Activated CD4-positive, alpha-beta memory T cell treated with anti-CD3 and anti-CD28 coated beads, Interleukin-2, amount 10 ng/mL, durations not matched to agents 7 days and 5 days (primary cell): Measurements from ENCODE around the gene MMRN1. TPM values are rescaled to one million over a fixed set of nuclear protein-coding genes. Genes with fewer than 3 reads are reported as not detected.

Experiments used
- CTCF ChIA-PET: fragments of 350-600 bp; sonication (Branson Sonifier 250); formaldehyde crosslinking; loops from one replicate; lab custom pipeline; 2021; ENCODE audit warnings: antibody characterized with exemption, inconsistent platforms; lab: Charles Lee
- POLR2A ChIA-PET: fragments of 350-600 bp; sonication (Branson Sonifier 250); formaldehyde crosslinking; loops from one replicate; lab custom pipeline; 2021; ENCODE audit warnings: antibody characterized with exemption; lab: Charles Lee
- DNase-seq: peaks from one replicate; pipeline ENCODE4 v3.0.0-alpha.2; 2020
- H3K27ac Mint-ChIP-seq: one replicate; pipeline ENCODE4 v1.8.0; 2021; ENCODE audit warnings: mild to moderate bottlenecking, mixed read lengths
- H3K27me3 Mint-ChIP-seq: one replicate; pipeline ENCODE4 v1.8.0; 2021; ENCODE audit warnings: mixed read lengths
- H3K36me3 Mint-ChIP-seq: one replicate; pipeline ENCODE4 v1.8.0; 2021; ENCODE audit warnings: low read depth, mixed read lengths
- H3K4me1 Mint-ChIP-seq: one replicate; pipeline ENCODE4 v1.8.0; 2021; ENCODE audit warnings: mixed read lengths
- H3K4me3 Mint-ChIP-seq: one replicate; pipeline ENCODE4 v1.8.0; 2021; ENCODE audit warnings: mild to moderate bottlenecking, mixed read lengths
- H3K9me3 Mint-ChIP-seq: one replicate; pipeline ENCODE4 v1.8.0; 2021; ENCODE audit warnings: mixed read lengths
- total RNA-seq, 2 experiments: library from RNA; stranded (reverse); gene quantifications; one replicate each; pipeline ENCODE4 v1.2.3, GENCODE V29; 2021

The MMRN1 gene
- total RNA-seq, 2 experiments from 2014 or later = 0.90 to 1.2 TPM

DNA sequence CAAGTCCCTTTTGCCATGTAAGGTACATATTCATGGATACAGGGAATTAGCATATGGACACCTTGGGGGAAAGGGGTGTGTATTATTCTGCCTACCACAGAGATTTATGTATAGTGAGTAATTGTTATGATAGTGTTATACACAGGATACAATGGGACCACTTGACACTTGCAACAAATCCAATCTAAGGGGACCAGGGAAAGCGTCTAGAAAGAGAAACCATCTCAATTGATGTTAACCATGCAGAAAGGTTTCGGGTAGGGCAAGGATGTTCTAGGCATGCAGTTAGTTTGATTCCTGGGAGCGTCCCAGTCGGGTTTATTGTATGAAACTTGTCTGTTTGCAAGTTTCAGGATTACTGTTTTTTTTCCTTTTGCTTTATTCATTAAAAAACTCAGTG is 34.2 kb downstream of the MMRN1 start:
- ChIA-PET POLR2A (no interaction called here), CTCF (no interaction called here)
- peaks cover 3% of the 10 kb centered on the region for H3K9me3 Mint-ChIP-seq
- no peaks in the 10 kb centered on the region for H3K27me3 Mint-ChIP-seq
- peaks cover 19% of the 10 kb centered on the region for H3K4me1 Mint-ChIP-seq
- H3K27ac Mint-ChIP-seq = peak overlapping the region; percentile 50
- H3K4me3 Mint-ChIP-seq = peak overlapping the region; percentile 24
- no peak for DNase-seq
- no peaks in the 10 kb centered on the region for H3K36me3 Mint-ChIP-seq

DNA sequence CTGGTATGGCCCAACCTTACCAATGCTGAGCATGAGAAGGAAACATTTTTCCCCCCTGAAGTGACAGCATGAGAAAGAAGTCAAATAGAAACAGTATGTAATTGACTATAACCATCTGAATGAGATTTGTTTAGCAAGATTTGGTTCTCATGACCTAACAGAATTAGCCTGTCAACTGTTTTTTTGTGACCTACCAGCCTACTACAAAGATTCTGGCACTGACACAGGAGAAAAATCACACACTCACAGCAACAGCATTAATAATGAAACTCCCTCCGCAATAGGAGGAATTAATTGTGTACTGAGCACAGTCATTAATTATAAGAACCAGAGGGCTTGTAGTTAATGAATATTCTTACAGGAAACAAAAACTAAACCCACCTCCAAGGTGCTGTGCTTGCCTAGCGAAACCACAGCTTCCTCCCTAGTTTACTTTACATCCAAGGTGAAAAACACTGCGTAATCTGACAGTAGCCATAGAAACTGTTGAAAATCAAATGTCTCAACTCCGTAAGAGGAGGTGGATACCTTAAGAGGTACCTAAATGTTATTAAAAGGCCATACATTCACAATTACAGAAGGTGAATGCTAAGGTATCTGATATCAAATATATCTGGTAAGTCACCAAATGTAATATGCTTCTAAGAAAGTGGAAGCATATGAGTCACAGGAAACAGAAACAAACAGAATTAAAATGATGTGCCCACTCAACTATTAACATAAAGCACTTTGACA is 34.9 kb downstream of the MMRN1 start:
- Mint-ChIP-seq H3K4me3 (peak overlapping the region; percentile 55), H3K27ac (peak overlapping the region; percentile 67), H3K27me3 (no peaks in the 10 kb centered on the region), H3K9me3 (peaks cover 3% of the 10 kb centered on the region), H3K4me1 (peaks cover 19% of the 10 kb centered on the region), H3K36me3 (no peaks in the 10 kb centered on the region)
- POLR2A ChIA-PET = no interaction called here
- peak; percentile 29 for DNase-seq
- CTCF ChIA-PET = no interaction called here

DNA sequence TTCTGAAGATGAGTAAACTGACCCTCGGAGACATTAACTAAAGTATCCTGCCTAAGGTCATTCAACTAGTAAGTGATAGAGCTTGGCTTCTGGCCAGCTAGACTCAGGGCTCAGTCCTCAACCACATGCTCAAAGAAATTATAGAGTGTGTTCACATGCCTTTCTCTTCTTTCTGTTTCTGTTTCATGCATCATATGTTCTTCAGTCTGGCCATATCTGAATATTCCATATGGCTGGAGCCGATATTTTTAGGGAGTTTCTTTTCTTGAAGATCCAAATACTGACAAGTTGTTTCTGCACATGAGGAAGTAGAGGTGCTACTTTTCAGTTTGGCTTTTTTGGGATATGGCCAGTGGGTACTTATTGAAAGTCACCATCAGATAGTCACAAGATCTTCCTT is 44.9 kb downstream of the MMRN1 start:
- no peak for DNase-seq
- Mint-ChIP-seq H3K4me1 (no peaks in the 10 kb centered on the region), H3K9me3 (no peaks in the 10 kb centered on the region), H3K27me3 (peaks cover 2% of the 10 kb centered on the region), H3K36me3 (no peaks in the 10 kb centered on the region), H3K4me3 (no peak overlapping the region), H3K27ac (no peak overlapping the region)
- POLR2A ChIA-PET = no interaction called here
- CTCF ChIA-PET = no interaction called here

DNA sequence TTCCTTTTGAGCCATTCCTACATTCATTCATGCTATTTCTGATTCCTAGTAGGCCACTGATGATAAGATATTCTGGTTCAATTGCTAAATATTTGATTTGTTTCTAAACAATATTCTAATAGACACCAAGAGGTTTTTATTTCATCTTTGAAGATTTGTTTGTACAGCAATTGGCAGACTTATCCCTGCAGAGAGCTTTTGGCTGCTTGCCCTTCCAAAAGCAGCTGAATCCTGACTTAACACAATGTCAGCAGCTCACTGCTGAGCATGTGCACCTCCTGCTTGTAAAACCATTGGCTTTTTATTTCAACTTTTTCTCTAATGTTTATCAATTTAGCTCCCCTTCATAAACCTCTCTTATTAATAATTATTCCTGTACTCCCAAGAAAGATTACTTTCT is 45.3 kb downstream of the MMRN1 start:
- ChIA-PET CTCF (interaction anchor here (1.1 kb wide), 1 partner anchor 16 kb away, joined by 4 read pairs; no protein-coding TSS in a partner anchor), POLR2A (no interaction called here)
- Mint-ChIP-seq H3K27ac (no peak overlapping the region), H3K27me3 (peaks cover 2% of the 10 kb centered on the region), H3K4me3 (no peak overlapping the region), H3K9me3 (no peaks in the 10 kb centered on the region), H3K4me1 (no peaks in the 10 kb centered on the region), H3K36me3 (no peaks in the 10 kb centered on the region)
- no peak for DNase-seq

DNA sequence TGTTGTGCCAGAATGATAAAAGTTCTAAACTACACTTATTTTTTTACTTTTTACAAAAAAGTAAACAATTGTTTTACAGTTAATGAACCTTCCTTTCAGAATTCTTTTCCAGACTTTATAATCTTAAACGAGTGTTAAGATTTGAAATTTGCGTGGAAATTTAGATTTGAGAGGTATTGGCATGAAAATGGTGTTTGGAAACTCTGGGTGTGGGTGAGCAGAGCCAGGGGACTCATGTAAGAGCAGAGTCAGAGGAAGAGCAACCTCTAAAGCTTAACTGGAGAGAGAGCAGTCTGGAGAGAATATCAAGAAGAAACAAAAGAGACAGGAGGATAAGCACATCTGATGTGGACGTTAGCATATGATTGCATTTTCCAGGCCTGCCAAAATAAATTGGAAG is 48.2 kb downstream of the MMRN1 start:
- Mint-ChIP-seq H3K9me3 (no peaks in the 10 kb centered on the region), H3K4me3 (no peak overlapping the region), H3K4me1 (no peaks in the 10 kb centered on the region), H3K27me3 (peaks cover 2% of the 10 kb centered on the region), H3K36me3 (no peaks in the 10 kb centered on the region), H3K27ac (no peak overlapping the region)
- DNase-seq = no peak
- ChIA-PET CTCF (no interaction called here), POLR2A (no interaction called here)

DNA sequence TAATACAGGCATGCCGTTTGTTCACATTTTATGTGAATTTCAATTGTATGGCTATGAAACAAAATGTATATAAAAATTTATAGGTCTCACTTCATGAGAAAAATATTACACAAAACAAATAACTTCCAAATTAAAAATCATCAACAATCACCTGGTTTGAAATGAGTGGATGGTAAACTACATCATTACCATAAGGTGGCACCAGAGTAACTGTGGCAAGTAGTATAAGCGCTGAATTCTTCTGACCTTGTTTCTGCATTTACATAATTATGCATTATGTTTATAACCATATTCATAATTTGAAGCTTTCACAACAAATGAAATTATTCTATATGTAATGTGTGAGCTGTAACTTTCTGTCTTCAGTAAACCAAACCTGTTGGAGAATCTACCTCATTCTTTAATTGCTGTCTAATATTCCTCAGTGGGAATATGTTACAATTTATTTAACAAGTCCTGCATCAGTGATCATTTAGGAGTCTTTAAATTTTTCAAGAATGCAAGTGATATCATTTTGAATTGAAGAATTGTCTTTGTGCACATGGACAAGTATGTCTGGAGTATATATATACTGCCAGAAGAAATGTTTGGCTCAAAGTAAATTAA is 55.2 kb downstream of the MMRN1 start:
- Mint-ChIP-seq H3K27ac (no peak overlapping the region), H3K36me3 (no peaks in the 10 kb centered on the region), H3K27me3 (no peaks in the 10 kb centered on the region), H3K9me3 (no peaks in the 10 kb centered on the region), H3K4me3 (no peak overlapping the region), H3K4me1 (no peaks in the 10 kb centered on the region)
- ChIA-PET POLR2A (no interaction called here), CTCF (no interaction called here)
- DNase-seq = no peak

DNA sequence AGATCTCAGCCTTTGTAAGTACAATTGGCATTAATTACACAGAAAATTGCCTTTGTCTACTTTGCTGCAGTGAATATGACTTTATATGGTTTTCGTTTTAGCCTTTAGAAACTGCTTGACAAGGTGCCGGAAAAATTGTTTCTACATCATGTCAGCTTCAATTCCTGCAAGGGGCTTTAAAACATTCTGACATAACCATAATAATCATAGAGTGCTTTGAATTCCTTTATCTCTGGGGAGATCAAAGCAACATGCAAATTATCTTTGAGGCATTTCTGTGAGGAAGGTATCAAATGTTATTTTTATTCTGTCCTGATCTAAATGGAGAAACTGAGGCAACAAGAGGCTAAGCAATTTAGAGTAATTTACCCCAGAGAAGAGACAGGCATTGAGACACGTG is 57.8 kb downstream of the MMRN1 start:
- H3K4me3 Mint-ChIP-seq = no peak overlapping the region
- ChIA-PET CTCF (no interaction called here), POLR2A (no interaction called here)
- DNase-seq = no peak
- no peak overlapping the region for H3K27ac Mint-ChIP-seq
- no peaks in the 10 kb centered on the region for H3K9me3 Mint-ChIP-seq
- H3K36me3 Mint-ChIP-seq = no peaks in the 10 kb centered on the region
- H3K4me1 Mint-ChIP-seq = no peaks in the 10 kb centered on the region
- H3K27me3 Mint-ChIP-seq = no peaks in the 10 kb centered on the region

DNA sequence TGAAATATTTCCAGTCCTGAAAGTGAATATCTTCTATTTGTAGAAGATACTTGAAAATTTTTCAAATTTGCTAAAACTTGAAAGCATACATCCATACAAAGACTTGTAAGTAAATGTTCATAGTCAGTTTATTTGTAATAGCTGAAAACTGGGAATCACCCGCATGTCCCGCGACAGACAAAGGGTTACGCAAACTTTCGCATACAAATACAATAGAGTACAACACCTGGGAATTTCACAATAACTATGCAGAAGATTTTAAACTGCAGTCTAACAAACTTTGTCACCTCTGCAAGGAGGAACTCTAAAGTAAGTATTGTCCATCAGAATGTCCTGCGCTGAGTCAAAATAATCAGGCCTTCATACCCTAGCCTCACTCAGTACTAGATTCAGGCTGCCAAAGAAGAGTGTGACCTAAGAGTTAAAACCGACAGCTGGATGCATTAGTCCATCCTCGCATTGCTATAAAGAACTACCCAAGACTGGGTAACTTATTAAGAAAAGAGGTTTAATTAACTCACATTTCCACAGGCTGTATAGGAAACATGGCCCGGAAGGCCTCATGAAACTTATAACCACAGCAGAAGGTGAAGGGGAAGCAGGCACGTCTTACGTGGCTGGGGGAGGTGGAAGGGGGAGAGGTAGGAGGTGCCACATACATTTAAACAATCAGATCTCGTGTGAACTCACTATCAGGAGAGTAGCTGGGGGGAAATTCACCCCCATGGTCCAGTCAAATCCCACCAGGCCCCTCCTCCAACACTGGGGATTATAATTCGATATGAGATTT is 60.4 kb downstream of the MMRN1 start:
- no peak for DNase-seq
- no peaks in the 10 kb centered on the region for H3K27me3 Mint-ChIP-seq
- H3K4me3 Mint-ChIP-seq = no peak overlapping the region
- no peak overlapping the region for H3K27ac Mint-ChIP-seq
- ChIA-PET POLR2A (no interaction called here), CTCF (no interaction called here)
- no peaks in the 10 kb centered on the region for H3K36me3 Mint-ChIP-seq
- H3K4me1 Mint-ChIP-seq = no peaks in the 10 kb centered on the region
- H3K9me3 Mint-ChIP-seq = no peaks in the 10 kb centered on the region

DNA sequence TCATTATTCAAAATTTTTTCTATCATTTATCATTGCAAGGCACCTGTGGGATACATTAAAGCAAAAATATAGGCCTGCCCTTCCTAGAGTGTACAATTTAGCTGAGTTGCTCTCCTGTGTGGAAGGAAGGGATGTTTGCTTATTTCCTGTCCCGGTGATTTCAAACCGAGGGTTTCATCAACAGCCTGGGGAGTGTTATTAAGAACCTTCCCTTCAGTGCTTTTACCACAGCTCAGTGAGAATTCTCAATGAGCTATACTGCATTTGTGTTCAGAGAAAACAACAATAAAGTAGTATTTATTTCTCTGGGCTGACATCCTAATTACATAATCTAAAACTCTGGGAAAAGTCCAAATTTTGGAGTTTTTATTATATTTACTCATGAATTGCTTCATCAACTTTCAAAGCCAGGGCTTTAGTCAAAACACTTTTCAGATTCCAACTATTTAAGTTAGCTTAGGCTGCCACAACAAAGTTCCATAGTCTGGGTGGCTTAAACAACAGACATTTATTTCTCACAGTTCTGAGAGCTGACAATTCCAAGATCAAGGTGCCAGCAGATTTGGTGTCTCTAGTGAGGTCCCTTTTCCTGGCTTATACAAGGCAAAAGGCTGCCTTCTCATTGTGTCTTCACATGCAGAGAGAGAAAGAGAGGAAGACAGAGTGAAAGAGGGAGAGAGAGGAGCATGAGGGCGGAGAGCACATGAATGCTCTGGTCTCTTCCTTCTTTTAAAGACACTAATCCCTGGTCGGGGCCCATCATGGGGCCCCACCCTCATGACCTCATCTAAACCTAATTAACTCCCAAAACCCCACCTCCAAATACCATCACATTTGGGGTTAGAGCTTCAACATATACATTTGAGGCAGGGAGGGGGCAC is 62.6 kb downstream of the MMRN1 start:
- ChIA-PET CTCF (no interaction called here), POLR2A (no interaction called here)
- no peaks in the 10 kb centered on the region for H3K27me3 Mint-ChIP-seq
- H3K4me1 Mint-ChIP-seq = no peaks in the 10 kb centered on the region
- DNase-seq = no peak
- no peaks in the 10 kb centered on the region for H3K36me3 Mint-ChIP-seq
- H3K4me3 Mint-ChIP-seq = no peak overlapping the region
- H3K27ac Mint-ChIP-seq = no peak overlapping the region
- H3K9me3 Mint-ChIP-seq = no peaks in the 10 kb centered on the region

DNA sequence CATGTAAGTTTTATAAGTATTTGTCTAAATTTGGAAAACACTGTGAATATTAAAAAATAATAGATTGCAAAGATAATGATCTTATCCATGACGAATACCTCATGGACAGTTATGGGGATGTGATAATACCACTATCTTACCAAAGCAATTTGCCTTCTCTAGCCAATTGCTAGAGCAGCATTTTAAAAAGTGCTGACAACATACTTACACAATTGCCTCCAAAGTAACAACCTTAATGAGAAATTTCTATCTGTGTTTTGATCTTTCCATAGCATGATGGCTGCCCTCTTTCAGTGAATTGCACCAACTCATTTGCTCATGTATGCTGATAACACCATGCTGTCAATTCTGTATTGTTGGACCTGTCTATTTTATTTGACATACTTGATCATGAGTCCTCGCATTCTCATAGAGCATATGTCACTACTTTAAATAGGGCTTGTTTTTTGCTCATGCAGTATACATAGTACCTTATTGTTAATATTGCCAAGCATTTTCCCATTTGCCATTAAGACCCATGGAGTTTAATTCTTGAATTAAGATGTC is 87.2 kb downstream of the MMRN1 start:
- POLR2A ChIA-PET = no interaction called here
- Mint-ChIP-seq H3K27ac (no peak overlapping the region), H3K4me3 (no peak overlapping the region), H3K9me3 (no peaks in the 10 kb centered on the region), H3K36me3 (no peaks in the 10 kb centered on the region), H3K4me1 (no peaks in the 10 kb centered on the region), H3K27me3 (no peaks in the 10 kb centered on the region)
- CTCF ChIA-PET = no interaction called here
- no peak for DNase-seq

DNA sequence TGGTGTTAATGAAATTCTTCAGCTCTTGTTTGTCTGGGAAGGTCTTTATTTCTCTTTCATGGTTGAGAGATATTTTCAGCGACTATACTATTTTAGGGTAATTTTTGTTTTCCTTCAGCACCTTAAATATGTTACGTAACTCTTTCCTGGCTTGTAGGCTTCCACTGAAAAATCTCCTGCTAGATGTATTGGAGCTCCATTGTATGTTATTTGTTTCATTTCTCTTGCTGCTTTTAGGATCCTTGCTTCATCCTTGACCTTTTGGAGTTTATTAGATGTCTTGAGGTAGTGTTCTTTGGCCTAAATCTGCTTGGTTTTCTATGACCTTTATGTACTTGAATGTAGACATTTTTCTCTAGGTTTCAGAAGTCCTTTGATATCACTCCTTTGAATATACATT is 93.6 kb downstream of the MMRN1 start:
- no peaks in the 10 kb centered on the region for H3K9me3 Mint-ChIP-seq
- H3K4me1 Mint-ChIP-seq = no peaks in the 10 kb centered on the region
- no peaks in the 10 kb centered on the region for H3K36me3 Mint-ChIP-seq
- no peak for DNase-seq
- no peak overlapping the region for H3K27ac Mint-ChIP-seq
- ChIA-PET CTCF (no interaction called here), POLR2A (no interaction called here)
- H3K4me3 Mint-ChIP-seq = no peak overlapping the region
- peaks cover 3% of the 10 kb centered on the region for H3K27me3 Mint-ChIP-seq

DNA sequence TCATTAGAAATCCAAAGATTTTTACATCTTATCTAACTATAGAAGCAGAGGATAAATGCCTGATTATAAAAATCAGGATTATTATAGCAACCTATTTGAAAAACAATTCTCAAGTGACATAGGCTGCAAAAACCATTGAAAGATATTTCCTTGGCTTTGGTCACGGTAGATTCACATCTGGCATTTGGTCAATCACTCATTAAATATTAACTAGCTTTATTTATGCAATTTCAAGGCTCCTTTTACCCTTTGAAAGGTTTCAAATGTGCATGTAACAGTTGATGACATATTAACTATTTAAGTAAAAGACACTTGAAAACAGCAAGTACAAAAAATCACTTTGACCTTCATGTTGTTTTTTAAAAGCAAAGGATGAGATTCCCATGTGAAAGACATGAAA is 98.1 kb downstream of the MMRN1 start:
- ChIA-PET CTCF (no interaction called here), POLR2A (no interaction called here)
- Mint-ChIP-seq H3K27me3 (peaks cover 11% of the 10 kb centered on the region), H3K36me3 (no peaks in the 10 kb centered on the region), H3K4me1 (no peaks in the 10 kb centered on the region), H3K4me3 (no peak overlapping the region), H3K9me3 (no peaks in the 10 kb centered on the region), H3K27ac (no peak overlapping the region)
- DNase-seq = no peak
